GM20431 (cell line): ENCODE measurements around the gene TMEM143.

Experiments
- in situ Hi-C: fragments of 300-500 bp; cut with MseI, MboI; formaldehyde crosslinking; loops from one replicate; pipeline ENCODE4 v1.15.0; 2020; ENCODE audit warnings: low sequenced_read_pairs; ENCODE audit not compliant: unreplicated experiment

The TMEM143 gene

GRCh38 chr19:48303866-48304265, 59.9 kb downstream of the TMEM143 start:
- in situ Hi-C loops: no loop called here

- in situ Hi-C loops: no loop called here
Observed at GRCh38 chr19:48303367-48303766, 60.4 kb downstream of the TMEM143 start.

GRCh38 chr19:48302600-48302959, 61.2 kb downstream of the TMEM143 start:
- in situ Hi-C loops: no loop called here

GRCh38 chr19:48301886-48302599, 61.7 kb downstream of the TMEM143 start:
- in situ Hi-C loops: no loop called here

GRCh38 chr19:48297975-48298374, 65.8 kb downstream of the TMEM143 start:
- in situ Hi-C loops: loop anchor here (25.0 kb wide), 1 partner anchor 336 kb away; no protein-coding TSS in a partner anchor

- in situ Hi-C loops: loop anchor here (25.0 kb wide), 1 partner anchor 335 kb away; no protein-coding TSS in a partner anchor
Observed at GRCh38 chr19:48296963-48297734, 66.6 kb downstream of the TMEM143 start.

- in situ Hi-C loops: loop anchor here (25.0 kb wide), 1 partner anchor 333 kb away; no protein-coding TSS in a partner anchor
Observed at GRCh38 chr19:48295458-48295857, 68.3 kb downstream of the TMEM143 start.

GRCh38 chr19:48292798-48293197, 70.9 kb downstream of the TMEM143 start:
- in situ Hi-C loops: loop anchor here (25.0 kb wide), 1 partner anchor 330 kb away; no protein-coding TSS in a partner anchor

- in situ Hi-C loops: loop anchor here (25.0 kb wide), 1 partner anchor 329 kb away; no protein-coding TSS in a partner anchor
Observed at GRCh38 chr19:48291489-48291815, 72.3 kb downstream of the TMEM143 start.

- in situ Hi-C loops: loop anchor here (25.0 kb wide), 1 partner anchor 329 kb away; no protein-coding TSS in a partner anchor
Observed at GRCh38 chr19:48290771-48291488, 72.8 kb downstream of the TMEM143 start.

GRCh38 chr19:48290401-48290770, 73.4 kb downstream of the TMEM143 start:
- in situ Hi-C loops: loop anchor here (25.0 kb wide), 1 partner anchor 328 kb away; no protein-coding TSS in a partner anchor

GRCh38 chr19:48287748-48288147, 76.0 kb downstream of the TMEM143 start:
- in situ Hi-C loops: loop anchor here (25.0 kb wide), 1 partner anchor 325 kb away; no protein-coding TSS in a partner anchor

- in situ Hi-C loops: loop anchor here (25.0 kb wide), 1 partner anchor 323 kb away; no protein-coding TSS in a partner anchor
Observed at GRCh38 chr19:48284896-48285295, 78.8 kb downstream of the TMEM143 start.

- in situ Hi-C loops: loop anchor here (25.0 kb wide), 1 partner anchor 322 kb away; no protein-coding TSS in a partner anchor
Observed at GRCh38 chr19:48283908-48284307, 79.8 kb downstream of the TMEM143 start.
